Loucy (cell line): Measurements from ENCODE around the gene AHCY.

Source experiments
- CTCF ChIP-seq: fragments of 200-600 bp; sonication (generic); conservative IDR thresholded peaks from 2 replicates; pipeline ENCODE4 v1.5.1; 2014; ENCODE audit warnings: mild to moderate bottlenecking, antibody characterized with exemption, low read length
- EZH2phosphoT487 ChIP-seq: fragments of 200-600 bp; IDR thresholded peaks from 2 replicates; pipeline ENCODE4 v1.6.1; 2018; ENCODE audit warnings: antibody characterized with exemption, mild to moderate bottlenecking, moderate library complexity, borderline replicate concordance

GRCh38 chr20:34256629-34257124, 46.5 kb downstream of the AHCY start:
- no peak for TF ChIP-seq CTCF
- TF ChIP-seq EZH2phosphoT487: no peak
